GM18526 (cell line): ENCODE data around the gene TRIM46.

Experiments used
- POLR2A ChIP-seq: IDR thresholded peaks from 3 replicates; pipeline ENCODE4 v1.6.1; 2011; ENCODE audit not compliant: insufficient read length; ENCODE audit errors: extremely low read depth

The TRIM46 gene

GRCh38 chr1:155173478-155174323 lies at the start of gene TRIM46:
Gene TRIM46 (plus strand): TSS chr1:155173849. CDS start chr1:155173967, 118 bp downstream.
- TF ChIP-seq POLR2A = no peak

DNA sequence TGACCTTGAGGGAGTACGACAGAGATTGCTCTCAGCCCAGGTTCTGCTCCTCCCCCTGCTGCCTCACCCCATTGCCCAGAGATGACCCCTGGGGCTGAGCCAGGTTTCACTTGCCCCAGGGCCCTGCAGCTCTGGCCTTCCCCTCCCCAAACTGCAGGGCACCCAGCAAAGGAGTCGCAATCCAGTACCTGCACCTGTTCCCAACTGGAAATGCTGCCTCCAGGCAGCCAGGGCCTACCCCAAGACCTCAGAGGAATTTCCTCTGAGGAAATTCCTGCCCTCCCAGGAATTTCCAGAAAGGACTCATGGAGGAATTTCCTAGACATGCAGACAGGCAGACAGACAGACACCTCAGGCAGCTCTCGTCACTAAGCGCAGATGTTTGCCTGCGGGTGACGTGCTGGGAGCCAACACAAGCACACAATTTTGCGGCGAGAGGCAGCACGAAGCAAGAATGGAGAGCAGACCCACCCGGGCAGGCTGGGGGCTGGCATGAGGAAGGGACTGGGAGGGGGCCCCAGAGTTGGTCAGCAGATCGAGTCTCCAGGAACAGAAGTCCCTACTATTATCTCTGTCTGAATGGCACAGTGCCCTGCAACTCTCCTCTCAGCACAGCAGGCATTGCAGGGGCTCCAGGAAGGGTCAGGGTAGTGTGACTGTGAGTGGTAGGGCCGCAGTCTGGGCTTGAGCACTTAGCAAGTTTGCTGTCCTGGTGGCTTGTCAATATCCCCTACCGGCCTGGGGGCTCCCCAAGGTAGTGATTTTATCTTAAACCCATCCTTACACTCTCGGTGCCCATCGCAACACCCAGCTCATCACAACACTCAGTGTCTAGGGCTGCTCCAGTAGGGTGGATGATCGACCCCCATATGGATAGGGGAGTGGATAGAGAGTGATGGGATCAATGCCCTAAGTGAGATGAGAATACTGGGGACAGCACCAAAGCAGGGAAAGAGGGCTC lies 48.9 kb upstream of the TRIM46 start:
- TF ChIP-seq POLR2A = no peak

DNA sequence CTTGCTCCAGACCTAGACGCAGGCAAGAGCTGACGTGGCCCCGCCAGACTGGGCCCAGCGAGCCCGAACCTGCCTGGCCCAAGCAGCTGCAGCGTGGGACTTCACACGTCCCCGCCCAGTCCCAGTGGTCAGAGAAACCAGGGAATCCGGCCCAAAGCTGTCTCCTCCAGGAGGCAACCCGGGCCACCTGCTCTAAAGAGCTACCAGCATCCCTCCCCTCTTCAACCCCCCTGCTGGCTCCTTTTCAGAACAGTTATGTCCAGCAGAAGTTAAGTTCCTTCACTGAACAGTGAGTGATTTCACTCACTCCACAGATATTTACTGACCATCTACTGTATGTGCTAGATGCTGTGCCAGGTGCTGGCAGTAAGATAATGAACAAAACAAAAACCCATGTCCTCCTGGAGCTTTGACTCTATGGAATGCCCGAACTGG lies 48.1 kb upstream of the TRIM46 start:
- no peak for TF ChIP-seq POLR2A

- no peak for TF ChIP-seq POLR2A
Measured at GRCh38 chr1:155125946-155126555, 47.6 kb upstream of the TRIM46 start.

DNA sequence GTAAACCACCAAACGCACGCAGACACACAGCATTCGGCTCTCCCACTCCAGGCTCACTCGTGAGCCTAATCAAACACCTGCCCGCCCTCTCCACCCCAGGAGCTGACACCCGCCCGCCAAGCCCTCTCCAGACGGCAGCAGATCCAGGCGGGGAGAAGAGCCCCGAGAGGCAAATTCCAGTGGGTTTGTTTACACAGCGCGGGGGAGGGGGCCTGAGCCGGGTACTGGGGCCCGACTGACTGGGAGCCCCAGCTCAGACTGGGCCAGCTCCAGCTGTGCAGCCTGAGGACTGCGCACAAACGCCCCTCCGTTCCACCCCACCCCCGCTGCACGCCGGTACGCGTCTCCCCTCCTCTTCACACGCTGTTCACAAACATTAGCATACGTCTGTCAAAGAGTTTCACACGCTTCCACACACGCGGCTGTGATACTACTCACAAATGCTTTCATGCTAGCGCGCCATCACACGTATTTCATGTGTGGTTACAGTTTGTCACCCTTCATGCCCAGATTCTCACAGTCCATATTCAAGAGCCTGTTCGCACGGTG lies 47.0 kb upstream of the TRIM46 start:
- no peak for TF ChIP-seq POLR2A

GRCh38 chr1:155127105-155127966 lies 46.3 kb upstream of the TRIM46 start, which contains the start of gene EFNA1:
Gene EFNA1 (plus strand): TSS chr1:155127876. CDS start chr1:155127978, 102 bp downstream.
- TF ChIP-seq POLR2A = no peak

DNA sequence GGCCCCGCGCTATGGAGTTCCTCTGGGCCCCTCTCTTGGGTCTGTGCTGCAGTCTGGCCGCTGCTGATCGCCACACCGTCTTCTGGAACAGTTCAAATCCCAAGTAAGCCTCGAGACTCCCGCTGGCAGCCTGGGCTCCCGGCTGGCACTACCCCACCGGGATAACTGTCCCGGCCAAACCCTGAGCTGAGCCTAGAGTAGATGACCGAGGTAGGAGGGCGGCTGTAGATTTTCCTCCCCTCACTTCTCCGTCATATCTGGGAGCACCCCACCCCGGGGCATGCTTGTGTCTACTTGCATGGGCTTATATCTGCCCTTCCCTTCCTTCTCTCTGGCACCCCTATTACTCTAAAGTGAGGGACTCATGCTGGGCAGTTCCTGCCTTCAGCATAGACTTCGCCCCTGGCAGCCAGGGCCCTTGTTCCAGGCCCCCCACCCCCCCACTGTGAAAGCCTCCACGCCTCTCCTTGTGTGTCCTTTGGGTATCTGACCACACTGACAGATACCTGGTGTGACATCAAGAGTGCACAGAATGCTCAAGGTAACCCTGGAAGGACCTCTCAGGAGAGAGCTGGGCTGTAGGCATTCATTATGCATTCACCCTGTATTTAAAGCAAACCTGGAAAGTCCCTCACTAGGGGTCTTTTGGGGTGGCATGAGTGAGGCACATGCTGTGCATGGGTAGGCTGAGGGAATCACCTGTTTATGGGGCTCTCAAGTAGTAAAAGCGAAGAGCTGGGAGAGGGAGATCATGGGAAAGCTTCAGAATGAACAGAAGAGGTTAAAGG lies 45.5 kb upstream of the TRIM46 start:
- no peak for TF ChIP-seq POLR2A

GRCh38 chr1:155128755-155129473 lies 44.7 kb upstream of the TRIM46 start:
- TF ChIP-seq POLR2A = no peak

- TF ChIP-seq POLR2A = no peak
Measured at GRCh38 chr1:155130272-155131006, 43.2 kb upstream of the TRIM46 start.

GRCh38 chr1:155131285-155131684 lies 42.4 kb upstream of the TRIM46 start:
- no peak for TF ChIP-seq POLR2A

- TF ChIP-seq POLR2A = no peak
Measured at GRCh38 chr1:155131856-155132255, 41.8 kb upstream of the TRIM46 start.

DNA sequence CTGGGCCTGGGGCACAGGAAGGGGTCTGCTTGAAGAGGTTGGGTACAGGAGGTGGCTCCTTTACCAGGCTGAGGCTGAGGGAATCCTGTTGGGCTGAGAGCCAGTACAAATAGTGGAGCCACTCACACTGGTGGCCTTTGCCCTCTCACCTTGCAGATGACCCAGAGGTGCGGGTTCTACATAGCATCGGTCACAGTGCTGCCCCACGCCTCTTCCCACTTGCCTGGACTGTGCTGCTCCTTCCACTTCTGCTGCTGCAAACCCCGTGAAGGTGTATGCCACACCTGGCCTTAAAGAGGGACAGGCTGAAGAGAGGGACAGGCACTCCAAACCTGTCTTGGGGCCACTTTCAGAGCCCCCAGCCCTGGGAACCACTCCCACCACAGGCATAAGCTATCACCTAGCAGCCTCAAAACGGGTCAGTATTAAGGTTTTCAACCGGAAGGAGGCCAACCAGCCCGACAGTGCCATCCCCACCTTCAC lies 39.8 kb upstream of the TRIM46 start:
- TF ChIP-seq POLR2A = no peak

DNA sequence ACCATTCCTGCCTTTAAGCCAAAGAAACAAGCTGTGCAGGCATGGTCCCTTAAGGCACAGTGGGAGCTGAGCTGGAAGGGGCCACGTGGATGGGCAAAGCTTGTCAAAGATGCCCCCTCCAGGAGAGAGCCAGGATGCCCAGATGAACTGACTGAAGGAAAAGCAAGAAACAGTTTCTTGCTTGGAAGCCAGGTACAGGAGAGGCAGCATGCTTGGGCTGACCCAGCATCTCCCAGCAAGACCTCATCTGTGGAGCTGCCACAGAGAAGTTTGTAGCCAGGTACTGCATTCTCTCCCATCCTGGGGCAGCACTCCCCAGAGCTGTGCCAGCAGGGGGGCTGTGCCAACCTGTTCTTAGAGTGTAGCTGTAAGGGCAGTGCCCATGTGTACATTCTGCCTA lies 39.3 kb upstream of the TRIM46 start:
- TF ChIP-seq POLR2A = no peak
